Panc1 (cell line): Measurements from ENCODE around the gene GPC6.

Experiments used
- CTCF ChIP-seq: fragments of 450-650 bp; IDR thresholded peaks from 2 replicates; pipeline ENCODE4 v1.5.1; 2017; ENCODE audit warnings: mild to moderate bottlenecking
- POLR2AphosphoS5 ChIP-seq: IDR thresholded peaks from 2 replicates; pipeline ENCODE4 v1.6.1; 2012; ENCODE audit warnings: mild to moderate bottlenecking, low read depth, low read length, moderate library complexity
- REST ChIP-seq, 2 experiments: IDR thresholded peaks; 2 replicates each; pipeline ENCODE4 v1.6.1; 2011 to 2012; ENCODE audit warnings: low read depth in 2 of 2, control low read depth in 1 of 2, low read length in 1 of 2, mild to moderate bottlenecking in 1 of 2, moderate library complexity in 1 of 2; ENCODE audit not compliant: insufficient read depth in 1 of 2

DNA sequence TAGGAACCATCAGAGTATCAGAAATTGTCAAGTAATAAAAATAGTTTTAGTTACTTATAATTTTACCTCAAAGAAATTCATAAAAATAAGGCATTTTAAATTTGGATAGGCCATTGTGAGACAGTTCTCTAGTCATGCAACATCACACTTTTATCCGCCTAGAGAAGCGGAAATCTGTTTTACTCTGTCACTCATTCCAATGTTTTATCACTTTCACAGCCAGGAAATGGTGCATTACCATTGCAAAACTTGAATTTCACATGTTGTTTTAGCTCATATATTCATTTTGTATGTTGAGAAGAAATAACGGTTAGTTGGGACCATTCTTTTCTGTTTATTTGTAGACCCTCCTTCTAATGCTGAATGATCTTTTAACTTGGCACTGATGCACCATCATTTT lies 427.2 kb downstream of the GPC6 start:
- TF ChIP-seq CTCF (no peak), REST (IDR thresholded peaks at IDR 0.05; ENCODE audit: insufficient read depth in 1 of 2, low read depth in 2 of 2, low read length in 1 of 2) (no peak), POLR2AphosphoS5 (no peak)
